CD4-positive, alpha-beta T cell (primary cell): ENCODE measurements around the gene PIP5K1B. TPM values are rescaled to one million over a fixed set of nuclear protein-coding genes. Genes with fewer than 3 reads are reported as not detected.

Experiments
- ATAC-seq: fragments of 200-7000 bp; cut with Tn5 transposase; one replicate; pipeline ENCODE4 v1.10.0; 2022; ENCODE audit warnings: mild to moderate bottlenecking; ENCODE audit not compliant: poor library complexity
- CTCF ChIA-PET: fragments of 350-600 bp; sonication (Branson Sonifier 250); formaldehyde crosslinking; loops from one replicate; lab custom pipeline; 2021; ENCODE audit warnings: antibody characterized with exemption, inconsistent platforms; lab: Charles Lee
- POLR2A ChIA-PET: fragments of 350-600 bp; sonication (Branson Sonifier 250); formaldehyde crosslinking; loops from one replicate; lab custom pipeline; 2021; ENCODE audit warnings: antibody characterized with exemption, inconsistent platforms; lab: Charles Lee
- DNase-seq, 14 experiments: peaks; one replicate each; pipeline ENCODE4 v3.0.0-alpha.2; 2013 to 2020; ENCODE audit warnings: mixed read lengths in 2 of 14
- H3K27ac ChIP-seq, 2 donors: one replicate each; pipeline versions ENCODE4 v1.5.1 to v1.7.0; 2013; ENCODE audit warnings: low read length in 2 of 2, low read depth in 1 of 2, mild to moderate bottlenecking in 1 of 2
- H3K27me3 ChIP-seq, 2 experiments: 1 replicate in 1 of 2; 2 replicates in 1 of 2; pipeline versions ENCODE4 v1.6.1 to v1.7.0; 2013; ENCODE audit warnings: low read length in 2 of 2, control low read depth in 1 of 2, mild to moderate bottlenecking in 1 of 2, moderate library complexity in 1 of 2; ENCODE audit not compliant: insufficient read depth in 2 of 2, control insufficient read depth in 1 of 2
- H3K36me3 ChIP-seq: one replicate; pipeline ENCODE4 v1.6.1; 2013; ENCODE audit warnings: low read length, control low read depth; ENCODE audit not compliant: insufficient read depth
- H3K4me1 ChIP-seq: one replicate; pipeline ENCODE4 v1.6.1; 2013; ENCODE audit warnings: low read length, control low read depth; ENCODE audit not compliant: insufficient read depth
- H3K4me3 ChIP-seq: one replicate; pipeline ENCODE4 v1.5.1; 2013; ENCODE audit warnings: mild to moderate bottlenecking, low read length, moderate library complexity
- H3K9me3 ChIP-seq, 2 experiments: 1 replicate in 1 of 2; 2 replicates in 1 of 2; pipeline versions ENCODE4 v1.6.1 to v1.7.0; 2013; ENCODE audit warnings: low read length in 2 of 2, mild to moderate bottlenecking in 2 of 2, control low read depth in 1 of 2, moderate library complexity in 1 of 2; ENCODE audit not compliant: control insufficient read depth in 1 of 2, insufficient read depth in 1 of 2
- H3K27ac Mint-ChIP-seq: one replicate; pipeline ENCODE4 v1.8.0; 2020; ENCODE audit warnings: mixed read lengths
- H3K27me3 Mint-ChIP-seq: one replicate; pipeline ENCODE4 v1.8.0; 2021; ENCODE audit warnings: mixed read lengths
- H3K36me3 Mint-ChIP-seq: one replicate; pipeline ENCODE4 v1.8.0; 2021; ENCODE audit warnings: low read depth, mixed read lengths
- H3K4me1 Mint-ChIP-seq: one replicate; pipeline ENCODE4 v1.8.0; 2021; ENCODE audit warnings: low read depth, mixed read lengths
- H3K4me3 Mint-ChIP-seq: one replicate; pipeline ENCODE4 v1.8.0; 2020; ENCODE audit warnings: mild to moderate bottlenecking, mixed read lengths
- H3K9me3 Mint-ChIP-seq: one replicate; pipeline ENCODE4 v1.8.0; 2020; ENCODE audit warnings: mixed read lengths
- intact Hi-C, 2 experiments: fragments of 100-400 bp; cut with DNase I in 1 of 2; cut with micrococcal nuclease in 1 of 2; formaldehyde crosslinking; loops; one replicate each; pipeline versions ENCODE4 v1.15.1 to v1.9.0; 2023 to 2025; cut with DNase I, micrococcal nuclease
- total RNA-seq, 174 experiments: library from RNA in 2 of 174; stranded (reverse) in 2 of 174; gene quantifications; one replicate each; pipeline ENCODE4 v1.2.3 and lab custom pipeline; 2021 to 2026
- TF ChIP-seq, protein P1 (sequence below): fragments of 200-600 bp; IDR thresholded peaks from one replicate; pipeline ENCODE4 v1.8.0; 2022; ENCODE audit warnings: antibody characterized with exemption, mild to moderate bottlenecking

The PIP5K1B gene
- total RNA-seq, 2 experiments from 2014 or later: not detected

DNA sequence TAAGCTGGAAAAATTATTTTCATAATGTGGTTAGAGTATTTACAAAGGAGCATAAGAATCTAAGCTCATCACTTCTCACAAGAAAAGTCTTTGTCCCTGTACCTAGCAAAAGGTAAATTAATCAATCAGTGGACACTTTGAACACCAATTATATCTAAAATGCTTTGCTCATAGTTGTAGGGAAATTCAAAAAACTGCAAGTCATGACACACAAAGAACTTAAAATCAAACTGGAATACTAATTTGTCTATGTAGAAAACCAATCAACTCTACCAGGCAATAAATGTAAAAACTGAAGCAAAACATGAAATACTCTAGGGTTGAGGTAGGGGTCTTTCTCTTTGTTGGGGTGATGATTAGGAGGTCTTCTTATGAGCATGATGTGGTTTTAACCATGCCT, 173.4 kb downstream of the PIP5K1B start:
- Histone ChIP-seq H3K27ac (no peak overlapping the region), H3K27me3 (peaks cover 0 to 3% of the 10 kb centered on the region in 2 experiments), H3K4me3 (no peak overlapping the region), H3K36me3 (no peaks in the 10 kb centered on the region), H3K9me3 (no peaks in the 10 kb centered on the region), H3K4me1 (no peaks in the 10 kb centered on the region)
- ChIA-PET POLR2A (no interaction called here), CTCF (no interaction called here)
- Mint-ChIP-seq H3K9me3 (no peaks in the 10 kb centered on the region), H3K4me1 (peaks cover 6% of the 10 kb centered on the region), H3K4me3 (no peak overlapping the region), H3K27ac (no peak overlapping the region), H3K27me3 (no peaks in the 10 kb centered on the region), H3K36me3 (no peaks in the 10 kb centered on the region)
- intact Hi-C loops: no loop called here
- ATAC-seq (no peak), DNase-seq (no peak)
- TF ChIP-seq, protein P1, sequence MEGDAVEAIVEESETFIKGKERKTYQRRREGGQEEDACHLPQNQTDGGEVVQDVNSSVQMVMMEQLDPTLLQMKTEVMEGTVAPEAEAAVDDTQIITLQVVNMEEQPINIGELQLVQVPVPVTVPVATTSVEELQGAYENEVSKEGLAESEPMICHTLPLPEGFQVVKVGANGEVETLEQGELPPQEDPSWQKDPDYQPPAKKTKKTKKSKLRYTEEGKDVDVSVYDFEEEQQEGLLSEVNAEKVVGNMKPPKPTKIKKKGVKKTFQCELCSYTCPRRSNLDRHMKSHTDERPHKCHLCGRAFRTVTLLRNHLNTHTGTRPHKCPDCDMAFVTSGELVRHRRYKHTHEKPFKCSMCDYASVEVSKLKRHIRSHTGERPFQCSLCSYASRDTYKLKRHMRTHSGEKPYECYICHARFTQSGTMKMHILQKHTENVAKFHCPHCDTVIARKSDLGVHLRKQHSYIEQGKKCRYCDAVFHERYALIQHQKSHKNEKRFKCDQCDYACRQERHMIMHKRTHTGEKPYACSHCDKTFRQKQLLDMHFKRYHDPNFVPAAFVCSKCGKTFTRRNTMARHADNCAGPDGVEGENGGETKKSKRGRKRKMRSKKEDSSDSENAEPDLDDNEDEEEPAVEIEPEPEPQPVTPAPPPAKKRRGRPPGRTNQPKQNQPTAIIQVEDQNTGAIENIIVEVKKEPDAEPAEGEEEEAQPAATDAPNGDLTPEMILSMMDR: no peak

DNA sequence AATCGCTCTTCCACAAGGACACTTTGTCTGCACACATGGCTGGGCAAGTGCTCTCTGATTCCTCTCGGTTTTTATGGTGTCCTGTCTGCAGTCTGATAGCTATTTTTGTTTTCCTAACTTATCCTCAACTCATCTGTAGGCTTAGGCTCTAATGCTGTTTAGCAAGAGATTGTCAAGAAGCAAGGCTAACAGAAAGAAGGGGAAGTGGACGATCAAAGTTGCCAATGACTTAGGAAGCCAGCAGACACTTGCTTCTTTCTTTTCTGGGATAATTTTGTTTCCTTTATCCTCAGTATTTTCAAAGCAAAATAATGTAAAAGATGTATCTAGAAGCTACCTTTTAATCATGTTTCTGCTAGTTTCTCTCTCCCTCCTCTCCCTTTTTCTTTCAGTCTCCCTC, 178.2 kb downstream of the PIP5K1B start:
- peaks cover 0 to under 1% of the 10 kb centered on the region in 2 experiments for H3K27me3 ChIP-seq
- intact Hi-C loops: no loop called here
- no peak overlapping the region for H3K27ac ChIP-seq
- CTCF ChIA-PET: no interaction called here
- no peak overlapping the region for H3K4me3 ChIP-seq
- Mint-ChIP-seq H3K36me3 (no peaks in the 10 kb centered on the region), H3K4me3 (no peak overlapping the region), H3K4me1 (peaks cover 42% of the 10 kb centered on the region), H3K27ac (no peak overlapping the region), H3K27me3 (no peaks in the 10 kb centered on the region), H3K9me3 (no peaks in the 10 kb centered on the region)
- no peak for DNase-seq
- no peak for ATAC-seq
- POLR2A ChIA-PET: interaction anchor here (0.8 to 1.3 kb wide), 2 partner anchors 12 to 48 kb away, joined by 3 to 4 read pairs; no protein-coding TSS in a partner anchor
- no peaks in the 10 kb centered on the region for H3K36me3 ChIP-seq
- TF ChIP-seq, protein P1: no peak
- no peaks in the 10 kb centered on the region for H3K9me3 ChIP-seq
- H3K4me1 ChIP-seq: peaks cover 14% of the 10 kb centered on the region

DNA sequence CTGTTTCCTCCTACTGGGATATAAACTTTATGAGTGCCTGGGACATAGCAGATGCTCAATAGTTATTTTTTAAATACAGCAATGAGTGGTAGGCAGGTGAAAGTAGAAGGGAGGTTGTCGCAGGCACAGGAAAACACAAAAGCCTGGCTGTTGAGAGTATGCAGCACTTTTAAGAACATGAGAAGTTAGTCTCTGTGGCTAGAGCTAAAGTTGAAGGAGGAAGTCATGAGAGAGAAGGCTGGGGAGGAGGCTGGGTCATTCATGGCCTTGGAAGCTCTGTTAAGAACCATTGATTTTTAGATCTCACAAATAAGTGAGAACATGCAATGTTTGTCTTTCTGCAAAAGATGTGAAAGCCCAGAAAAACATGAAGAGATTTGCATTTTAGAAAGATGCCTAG, 182.2 kb downstream of the PIP5K1B start:
- Mint-ChIP-seq H3K4me1 (peaks cover 50% of the 10 kb centered on the region), H3K36me3 (no peaks in the 10 kb centered on the region), H3K9me3 (no peaks in the 10 kb centered on the region), H3K27ac (peak overlapping the region; percentile 16), H3K4me3 (peak overlapping the region; percentile 2), H3K27me3 (no peaks in the 10 kb centered on the region)
- DNase-seq: no peak
- Histone ChIP-seq H3K36me3 (no peaks in the 10 kb centered on the region), H3K27me3 (no peaks in the 10 kb centered on the region), H3K4me1 (peaks cover 14% of the 10 kb centered on the region), H3K9me3 (no peaks in the 10 kb centered on the region), H3K4me3 (no peak overlapping the region), H3K27ac (no peak overlapping the region)
- ChIA-PET CTCF (no interaction called here), POLR2A (interaction anchor here (0.6 to 0.7 kb wide), 2 partner anchors 8 to 148 kb away, joined by 3 read pairs; partner anchors contain the start of gene FXN)
- ATAC-seq: no peak
- intact Hi-C loops: no loop called here
- TF ChIP-seq, protein P1: no peak
